K562 treated with DMSO at 1 percent for 48 hours (cell line): ENCODE results near the gene TAS2R7. TPM values are rescaled to one million over a fixed set of nuclear protein-coding genes. Genes with fewer than 3 reads are reported as not detected.

Source experiments
- total RNA-seq: library from RNA; unstranded; fragments of 300-600 nt; gene quantifications from 2 replicates; pipeline ENCODE4 v1.2.3, GENCODE V29; 2022; ENCODE audit warnings: low replicate concordance; ENCODE audit errors: extremely low read depth

The TAS2R7 gene, protein sequence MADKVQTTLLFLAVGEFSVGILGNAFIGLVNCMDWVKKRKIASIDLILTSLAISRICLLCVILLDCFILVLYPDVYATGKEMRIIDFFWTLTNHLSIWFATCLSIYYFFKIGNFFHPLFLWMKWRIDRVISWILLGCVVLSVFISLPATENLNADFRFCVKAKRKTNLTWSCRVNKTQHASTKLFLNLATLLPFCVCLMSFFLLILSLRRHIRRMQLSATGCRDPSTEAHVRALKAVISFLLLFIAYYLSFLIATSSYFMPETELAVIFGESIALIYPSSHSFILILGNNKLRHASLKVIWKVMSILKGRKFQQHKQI
- not detected in 2 replicates for total RNA-seq

GRCh38 chr12:10802587-10802986, at the start of gene TAS2R7:
TSS of gene TAS2R7 (minus strand) at chr12:10802627. CDS start at chr12:10802570, 57 bp downstream.

GRCh38 chr12:10849425-10849878, 47.0 kb upstream of the TAS2R7 start, which contains the start of gene PRR4:
TSS of gene PRR4 (minus strand) at chr12:10849475. CDS start at chr12:10849437, 38 bp downstream.

GRCh38 chr12:10826258-10826657, 23.8 kb upstream of the TAS2R7 start, which contains the start of gene TAS2R10:
TSS of gene TAS2R10 (minus strand) at chr12:10826358. CDS start at chr12:10826269, 89 bp downstream.

GRCh38 chr12:10810068-10810467, 7.6 kb upstream of the TAS2R7 start, which contains the start of gene TAS2R9:
TSS of gene TAS2R9 (minus strand) at chr12:10810168. CDS start at chr12:10810075, 93 bp downstream.

GRCh38 chr12:10807186-10807585, 4.8 kb upstream of the TAS2R7 start, which contains the start of gene TAS2R8:
TSS of gene TAS2R8 (minus strand) at chr12:10807286. CDS start at chr12:10806980, 306 bp downstream.

Other genes with a start within 250 kb of the TAS2R7 start
- gene MAGOHB, start 189.0 kb downstream of the TAS2R7 start, total RNA-seq: not detected in 2 replicates
- not detected in 2 replicates for gene STYK1, start 128.6 kb downstream of the TAS2R7 start, total RNA-seq
- not detected in 2 replicates for gene YBX3, start 79.3 kb downstream of the TAS2R7 start, total RNA-seq
- gene TAS2R8, start 4.7 kb upstream of the TAS2R7 start, total RNA-seq: not detected in 2 replicates
- gene TAS2R9, start 7.5 kb upstream of the TAS2R7 start, total RNA-seq: not detected in 2 replicates
- gene TAS2R10, start 23.7 kb upstream of the TAS2R7 start, total RNA-seq: not detected in 2 replicates
- not detected in 2 replicates for gene PRR4, start 46.8 kb upstream of the TAS2R7 start, total RNA-seq
- gene PRH1, start 81.6 kb upstream of the TAS2R7 start, total RNA-seq: not detected in 2 replicates
- not detected in 2 replicates for gene TAS2R13, start 106.9 kb upstream of the TAS2R7 start, total RNA-seq
- not detected in 2 replicates for gene PRH2, start 126.6 kb upstream of the TAS2R7 start, total RNA-seq
- not detected in 2 replicates for gene TAS2R14, start 136.6 kb upstream of the TAS2R7 start, total RNA-seq
- gene TAS2R50, start 184.3 kb upstream of the TAS2R7 start, total RNA-seq: not detected in 2 replicates
- not detected in 2 replicates for gene TAS2R20, start 195.7 kb upstream of the TAS2R7 start, total RNA-seq
- not detected in 2 replicates for gene TAS2R19, start 220.0 kb upstream of the TAS2R7 start, total RNA-seq
- gene TAS2R31, start 228.8 kb upstream of the TAS2R7 start, total RNA-seq: not detected in 2 replicates